ENCODE results near the gene AFAP1L1.

The AFAP1L1 gene

GRCh38 chr5:149314571-149315111 lies 43.0 kb downstream of the AFAP1L1 start:
- in situ Hi-C loops (cut with HindIII; ENCODE audit: low pct_ligation_motif_present, low sequenced_read_pairs), result no loop called here
- DNase-seq, result no peak
- no peak overlapping the region for H3K4me3 ChIP-seq (ENCODE audit: low read depth, low read length)
- H3K27ac ChIP-seq, result no peak overlapping the region
- no peaks in the 10 kb centered on the region for H3K27me3 ChIP-seq (replicated peaks)
- TF ChIP-seq CTCF (IDR thresholded peaks at IDR 0.05; ENCODE audit: low read depth, low read length, missing control alignments), result no peak
- no peaks in the 10 kb centered on the region for H3K36me3 ChIP-seq (replicated peaks)

- DNase-seq, result no peak
- no peak overlapping the region for H3K4me3 ChIP-seq (ENCODE audit: low read depth, low read length)
- H3K27me3 ChIP-seq (replicated peaks), result no peaks in the 10 kb centered on the region
- in situ Hi-C loops (cut with HindIII; ENCODE audit: low pct_ligation_motif_present, low sequenced_read_pairs), result no loop called here
- no peak for TF ChIP-seq CTCF (IDR thresholded peaks at IDR 0.05; ENCODE audit: low read depth, low read length, missing control alignments)
- H3K27ac ChIP-seq, result no peak overlapping the region
- no peaks in the 10 kb centered on the region for H3K36me3 ChIP-seq (replicated peaks)
These were observed 44.1 kb downstream of the AFAP1L1 start for GRCh38 chr5:149315753-149316152.

GRCh38 chr5:149317281-149318048 lies 45.8 kb downstream of the AFAP1L1 start:
- Histone ChIP-seq H3K27me3 (replicated peaks) (no peaks in the 10 kb centered on the region), H3K36me3 (replicated peaks) (no peaks in the 10 kb centered on the region), H3K4me3 (ENCODE audit: low read depth, low read length) (no peak overlapping the region), H3K27ac (no peak overlapping the region)
- DNase-seq, result peak; percentile 28
- in situ Hi-C loops (cut with HindIII; ENCODE audit: low pct_ligation_motif_present, low sequenced_read_pairs), result no loop called here
- peak; percentile 73 for TF ChIP-seq CTCF (IDR thresholded peaks at IDR 0.05; ENCODE audit: low read depth, low read length, missing control alignments)

GRCh38 chr5:149319174-149319573 lies 47.5 kb downstream of the AFAP1L1 start:
- no peak for DNase-seq
- in situ Hi-C loops (cut with HindIII; ENCODE audit: low pct_ligation_motif_present, low sequenced_read_pairs), result no loop called here

GRCh38 chr5:149320791-149321330 lies 49.2 kb downstream of the AFAP1L1 start:
- in situ Hi-C loops (cut with HindIII; ENCODE audit: low pct_ligation_motif_present, low sequenced_read_pairs), result no loop called here

More at GRCh38 chr5:149319174-149319573, 47.5 kb downstream of the AFAP1L1 start:
- no peaks in the 10 kb centered on the region for H3K36me3 ChIP-seq (replicated peaks)
- no peak overlapping the region for H3K27ac ChIP-seq
- no peak for TF ChIP-seq CTCF (IDR thresholded peaks at IDR 0.05; ENCODE audit: low read depth, low read length, missing control alignments)
- no peaks in the 10 kb centered on the region for H3K27me3 ChIP-seq (replicated peaks)
- no peak overlapping the region for H3K4me3 ChIP-seq (ENCODE audit: low read depth, low read length)

More at GRCh38 chr5:149320791-149321330, 49.2 kb downstream of the AFAP1L1 start:
- TF ChIP-seq CTCF (IDR thresholded peaks at IDR 0.05; ENCODE audit: low read depth, low read length, missing control alignments), result no peak
- Histone ChIP-seq H3K27me3 (replicated peaks) (no peaks in the 10 kb centered on the region), H3K27ac (peak overlapping the region; percentile 32), H3K4me3 (ENCODE audit: low read depth, low read length) (no peak overlapping the region), H3K36me3 (replicated peaks) (no peaks in the 10 kb centered on the region)
- DNase-seq, result peak; percentile 94
